Ishikawa (cell line): Measurements from ENCODE around the gene MEP1A.

Experiments used
- CEBPB ChIP-seq: IDR thresholded peaks from 2 replicates; pipeline ENCODE4 v1.6.1; 2012
- CREB1 ChIP-seq: IDR thresholded peaks from 2 replicates; pipeline ENCODE4 v1.6.1; 2012; ENCODE audit warnings: low read depth
- EGR1 ChIP-seq: IDR thresholded peaks from 2 replicates; pipeline ENCODE4 v1.6.1; 2012
- EP300 ChIP-seq: IDR thresholded peaks from 2 replicates; pipeline ENCODE4 v1.6.1; 2012; ENCODE audit warnings: borderline replicate concordance
- FOXM1 ChIP-seq: IDR thresholded peaks from 2 replicates; pipeline ENCODE4 v1.6.1; 2012; ENCODE audit warnings: low read depth, borderline replicate concordance
- NFIC ChIP-seq: IDR thresholded peaks from 2 replicates; pipeline ENCODE4 v1.6.1; 2012
- RAD21 ChIP-seq: IDR thresholded peaks from 2 replicates; pipeline ENCODE4 v1.6.1; 2012; ENCODE audit warnings: low read depth
- TAF1 ChIP-seq: IDR thresholded peaks from 2 replicates; pipeline ENCODE4 v1.6.1; 2012; ENCODE audit warnings: low read depth, mild to moderate bottlenecking
- TCF12 ChIP-seq: IDR thresholded peaks from 2 replicates; pipeline ENCODE4 v1.6.1; 2012; ENCODE audit warnings: low read depth
- TEAD4 ChIP-seq: IDR thresholded peaks from 2 replicates; pipeline ENCODE4 v1.6.1; 2012
- YY1 ChIP-seq: IDR thresholded peaks from 2 replicates; pipeline ENCODE4 v1.6.1; 2012; ENCODE audit warnings: low read depth
- ZBTB7A ChIP-seq: IDR thresholded peaks from 2 replicates; pipeline ENCODE4 v1.6.1; 2012; ENCODE audit warnings: low read depth
- TF ChIP-seq, protein P1 (sequence below): IDR thresholded peaks from 2 replicates; pipeline ENCODE4 v1.6.1; 2012; ENCODE audit warnings: low read depth, mild to moderate bottlenecking
- TF ChIP-seq, protein P2 (sequence below): IDR thresholded peaks from 2 replicates; pipeline ENCODE4 v1.6.1; 2012

Gene MEP1A

DNA sequence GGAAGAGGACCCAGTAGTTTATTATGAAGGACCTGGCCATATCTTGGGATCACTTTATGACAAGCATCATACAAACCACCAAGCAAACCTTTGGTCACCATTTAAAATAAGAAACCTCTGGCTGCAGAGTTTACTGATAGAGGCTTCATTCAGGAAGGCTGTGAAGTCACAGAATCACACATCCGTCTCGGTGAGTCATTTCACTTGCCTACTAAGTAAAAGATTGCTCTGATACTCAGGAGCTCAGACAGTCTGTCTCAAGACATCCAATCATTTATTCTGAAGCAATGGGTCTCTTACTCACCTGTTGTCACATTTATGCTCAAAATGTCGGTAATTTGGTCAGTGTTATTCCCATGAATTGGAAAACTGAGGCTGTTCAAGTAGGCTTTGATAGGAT, 94.8 kb downstream of the MEP1A start:
- TF ChIP-seq EGR1 (no peak), ZBTB7A (no peak), CREB1 (no peak), NFIC (no peak), TCF12 (no peak), CEBPB (no peak), RAD21 (no peak), EP300 (no peak), YY1 (no peak), FOXM1 (no peak), TAF1 (no peak), TEAD4 (no peak)
- TF ChIP-seq, protein P1, sequence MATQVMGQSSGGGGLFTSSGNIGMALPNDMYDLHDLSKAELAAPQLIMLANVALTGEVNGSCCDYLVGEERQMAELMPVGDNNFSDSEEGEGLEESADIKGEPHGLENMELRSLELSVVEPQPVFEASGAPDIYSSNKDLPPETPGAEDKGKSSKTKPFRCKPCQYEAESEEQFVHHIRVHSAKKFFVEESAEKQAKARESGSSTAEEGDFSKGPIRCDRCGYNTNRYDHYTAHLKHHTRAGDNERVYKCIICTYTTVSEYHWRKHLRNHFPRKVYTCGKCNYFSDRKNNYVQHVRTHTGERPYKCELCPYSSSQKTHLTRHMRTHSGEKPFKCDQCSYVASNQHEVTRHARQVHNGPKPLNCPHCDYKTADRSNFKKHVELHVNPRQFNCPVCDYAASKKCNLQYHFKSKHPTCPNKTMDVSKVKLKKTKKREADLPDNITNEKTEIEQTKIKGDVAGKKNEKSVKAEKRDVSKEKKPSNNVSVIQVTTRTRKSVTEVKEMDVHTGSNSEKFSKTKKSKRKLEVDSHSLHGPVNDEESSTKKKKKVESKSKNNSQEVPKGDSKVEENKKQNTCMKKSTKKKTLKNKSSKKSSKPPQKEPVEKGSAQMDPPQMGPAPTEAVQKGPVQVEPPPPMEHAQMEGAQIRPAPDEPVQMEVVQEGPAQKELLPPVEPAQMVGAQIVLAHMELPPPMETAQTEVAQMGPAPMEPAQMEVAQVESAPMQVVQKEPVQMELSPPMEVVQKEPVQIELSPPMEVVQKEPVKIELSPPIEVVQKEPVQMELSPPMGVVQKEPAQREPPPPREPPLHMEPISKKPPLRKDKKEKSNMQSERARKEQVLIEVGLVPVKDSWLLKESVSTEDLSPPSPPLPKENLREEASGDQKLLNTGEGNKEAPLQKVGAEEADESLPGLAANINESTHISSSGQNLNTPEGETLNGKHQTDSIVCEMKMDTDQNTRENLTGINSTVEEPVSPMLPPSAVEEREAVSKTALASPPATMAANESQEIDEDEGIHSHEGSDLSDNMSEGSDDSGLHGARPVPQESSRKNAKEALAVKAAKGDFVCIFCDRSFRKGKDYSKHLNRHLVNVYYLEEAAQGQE = no peak
- TF ChIP-seq, protein P2, sequence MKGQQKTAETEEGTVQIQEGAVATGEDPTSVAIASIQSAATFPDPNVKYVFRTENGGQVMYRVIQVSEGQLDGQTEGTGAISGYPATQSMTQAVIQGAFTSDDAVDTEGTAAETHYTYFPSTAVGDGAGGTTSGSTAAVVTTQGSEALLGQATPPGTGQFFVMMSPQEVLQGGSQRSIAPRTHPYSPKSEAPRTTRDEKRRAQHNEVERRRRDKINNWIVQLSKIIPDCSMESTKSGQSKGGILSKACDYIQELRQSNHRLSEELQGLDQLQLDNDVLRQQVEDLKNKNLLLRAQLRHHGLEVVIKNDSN = no peak

DNA sequence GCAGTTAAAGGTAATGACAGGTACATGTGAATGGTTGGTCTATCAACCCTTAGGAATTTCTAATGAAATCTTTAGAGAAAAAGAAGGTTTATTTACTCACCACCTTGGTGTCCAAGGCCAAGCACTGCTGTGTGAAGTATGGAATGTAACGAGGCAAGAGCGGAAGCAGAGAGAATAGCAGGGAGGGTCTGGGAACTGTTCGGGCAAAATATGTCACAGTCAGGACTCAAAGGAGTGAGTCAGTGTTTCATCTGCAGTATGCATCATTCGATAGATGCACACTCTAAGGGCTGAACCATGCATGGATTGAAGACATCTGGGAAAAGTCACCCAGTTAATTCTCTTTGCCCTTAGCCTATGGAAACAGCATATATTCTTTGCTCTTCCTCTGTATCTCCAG, 95.4 kb downstream of the MEP1A start:
- TF ChIP-seq, protein P1 = no peak
- TF ChIP-seq RAD21 (no peak), EGR1 (no peak), CREB1 (no peak), TCF12 (no peak), TAF1 (no peak), NFIC (no peak), TEAD4 (no peak), EP300 (no peak), ZBTB7A (no peak), FOXM1 (no peak)
- TF ChIP-seq, protein P2 = no peak
